H1 (cell line): ENCODE results near the gene MYO15A. TPM values are rescaled to one million over a fixed set of nuclear protein-coding genes. Genes with fewer than 3 reads are reported as not detected.

ENCODE experiments used
- ASH2L ChIP-seq: fragments of 200-600, 300-600 bp; sonication (generic); IDR thresholded peaks from one replicate; pipeline ENCODE4 v1.7.1; 2017; ENCODE audit warnings: low read length
- EGR1 ChIP-seq: IDR thresholded peaks from 2 replicates; pipeline ENCODE4 v1.6.1; 2011; ENCODE audit warnings: low read depth, low read length, borderline replicate concordance
- KDM4A ChIP-seq: IDR thresholded peaks from one replicate; pipeline ENCODE4 v1.7.1; 2012; ENCODE audit warnings: low read depth, mild to moderate bottlenecking, moderate library complexity, low read length, inconsistent platforms; ENCODE audit not compliant: severe bottlenecking
- RNF2 ChIP-seq: fragments of 200-900, 300-1000 bp; sonication (generic); IDR thresholded peaks from 2 replicates; pipeline ENCODE4 v1.7.1; 2016; ENCODE audit warnings: borderline replicate concordance, low read depth, mild to moderate bottlenecking, antibody characterized with exemption, low read length; ENCODE audit not compliant: poor library complexity, severe bottlenecking; ENCODE audit errors: missing control alignments
- polyA plus RNA-seq, 7 experiments: library from polyadenylated mRNA; depleted of rRNA in 3 of 7; stranded (reverse) in 5 of 7; unstranded in 2 of 7; fragments of >200 nt in 5 of 7; fragments of 200-250 nt in 2 of 7; gene quantifications; 1 replicate in 5 of 7; 2 replicates in 1 of 7; 4 replicates in 1 of 7; pipeline versions ENCODE4 v1.2.1 to v1.2.3, GENCODE V29; 2011 to 2013; ENCODE audit warnings: missing spikeins in 2 of 7, mixed read lengths in 2 of 7
- total RNA-seq: library from RNA; stranded (reverse); fragmentation: NEBNext Ultra II Directional; extraction: Animal tissue kit (Norgen Biotek cat#: 25700); gene quantifications from 2 replicates; pipeline ENCODE4 v1.2.1, GENCODE V29; 2021
- TF ChIP-seq, protein P1 (sequence below): fragments of 300-600 bp; sonication (generic); IDR thresholded peaks from 2 replicates; pipeline ENCODE4 v1.7.1; 2012; ENCODE audit warnings: low read length, moderate library complexity, mild to moderate bottlenecking, inconsistent platforms; ENCODE audit not compliant: insufficient replicate concordance

Gene MYO15A
- total and polyA plus RNA-seq, 2 of the 8 experiments (the other 6 are each of a cell fraction or from before 2014, with no cell fraction given) = 1.6 to 4.2 TPM

GRCh38 chr17:18119166-18119745 lies 10.7 kb downstream of the MYO15A start (continued):
- TF ChIP-seq, protein P1, sequence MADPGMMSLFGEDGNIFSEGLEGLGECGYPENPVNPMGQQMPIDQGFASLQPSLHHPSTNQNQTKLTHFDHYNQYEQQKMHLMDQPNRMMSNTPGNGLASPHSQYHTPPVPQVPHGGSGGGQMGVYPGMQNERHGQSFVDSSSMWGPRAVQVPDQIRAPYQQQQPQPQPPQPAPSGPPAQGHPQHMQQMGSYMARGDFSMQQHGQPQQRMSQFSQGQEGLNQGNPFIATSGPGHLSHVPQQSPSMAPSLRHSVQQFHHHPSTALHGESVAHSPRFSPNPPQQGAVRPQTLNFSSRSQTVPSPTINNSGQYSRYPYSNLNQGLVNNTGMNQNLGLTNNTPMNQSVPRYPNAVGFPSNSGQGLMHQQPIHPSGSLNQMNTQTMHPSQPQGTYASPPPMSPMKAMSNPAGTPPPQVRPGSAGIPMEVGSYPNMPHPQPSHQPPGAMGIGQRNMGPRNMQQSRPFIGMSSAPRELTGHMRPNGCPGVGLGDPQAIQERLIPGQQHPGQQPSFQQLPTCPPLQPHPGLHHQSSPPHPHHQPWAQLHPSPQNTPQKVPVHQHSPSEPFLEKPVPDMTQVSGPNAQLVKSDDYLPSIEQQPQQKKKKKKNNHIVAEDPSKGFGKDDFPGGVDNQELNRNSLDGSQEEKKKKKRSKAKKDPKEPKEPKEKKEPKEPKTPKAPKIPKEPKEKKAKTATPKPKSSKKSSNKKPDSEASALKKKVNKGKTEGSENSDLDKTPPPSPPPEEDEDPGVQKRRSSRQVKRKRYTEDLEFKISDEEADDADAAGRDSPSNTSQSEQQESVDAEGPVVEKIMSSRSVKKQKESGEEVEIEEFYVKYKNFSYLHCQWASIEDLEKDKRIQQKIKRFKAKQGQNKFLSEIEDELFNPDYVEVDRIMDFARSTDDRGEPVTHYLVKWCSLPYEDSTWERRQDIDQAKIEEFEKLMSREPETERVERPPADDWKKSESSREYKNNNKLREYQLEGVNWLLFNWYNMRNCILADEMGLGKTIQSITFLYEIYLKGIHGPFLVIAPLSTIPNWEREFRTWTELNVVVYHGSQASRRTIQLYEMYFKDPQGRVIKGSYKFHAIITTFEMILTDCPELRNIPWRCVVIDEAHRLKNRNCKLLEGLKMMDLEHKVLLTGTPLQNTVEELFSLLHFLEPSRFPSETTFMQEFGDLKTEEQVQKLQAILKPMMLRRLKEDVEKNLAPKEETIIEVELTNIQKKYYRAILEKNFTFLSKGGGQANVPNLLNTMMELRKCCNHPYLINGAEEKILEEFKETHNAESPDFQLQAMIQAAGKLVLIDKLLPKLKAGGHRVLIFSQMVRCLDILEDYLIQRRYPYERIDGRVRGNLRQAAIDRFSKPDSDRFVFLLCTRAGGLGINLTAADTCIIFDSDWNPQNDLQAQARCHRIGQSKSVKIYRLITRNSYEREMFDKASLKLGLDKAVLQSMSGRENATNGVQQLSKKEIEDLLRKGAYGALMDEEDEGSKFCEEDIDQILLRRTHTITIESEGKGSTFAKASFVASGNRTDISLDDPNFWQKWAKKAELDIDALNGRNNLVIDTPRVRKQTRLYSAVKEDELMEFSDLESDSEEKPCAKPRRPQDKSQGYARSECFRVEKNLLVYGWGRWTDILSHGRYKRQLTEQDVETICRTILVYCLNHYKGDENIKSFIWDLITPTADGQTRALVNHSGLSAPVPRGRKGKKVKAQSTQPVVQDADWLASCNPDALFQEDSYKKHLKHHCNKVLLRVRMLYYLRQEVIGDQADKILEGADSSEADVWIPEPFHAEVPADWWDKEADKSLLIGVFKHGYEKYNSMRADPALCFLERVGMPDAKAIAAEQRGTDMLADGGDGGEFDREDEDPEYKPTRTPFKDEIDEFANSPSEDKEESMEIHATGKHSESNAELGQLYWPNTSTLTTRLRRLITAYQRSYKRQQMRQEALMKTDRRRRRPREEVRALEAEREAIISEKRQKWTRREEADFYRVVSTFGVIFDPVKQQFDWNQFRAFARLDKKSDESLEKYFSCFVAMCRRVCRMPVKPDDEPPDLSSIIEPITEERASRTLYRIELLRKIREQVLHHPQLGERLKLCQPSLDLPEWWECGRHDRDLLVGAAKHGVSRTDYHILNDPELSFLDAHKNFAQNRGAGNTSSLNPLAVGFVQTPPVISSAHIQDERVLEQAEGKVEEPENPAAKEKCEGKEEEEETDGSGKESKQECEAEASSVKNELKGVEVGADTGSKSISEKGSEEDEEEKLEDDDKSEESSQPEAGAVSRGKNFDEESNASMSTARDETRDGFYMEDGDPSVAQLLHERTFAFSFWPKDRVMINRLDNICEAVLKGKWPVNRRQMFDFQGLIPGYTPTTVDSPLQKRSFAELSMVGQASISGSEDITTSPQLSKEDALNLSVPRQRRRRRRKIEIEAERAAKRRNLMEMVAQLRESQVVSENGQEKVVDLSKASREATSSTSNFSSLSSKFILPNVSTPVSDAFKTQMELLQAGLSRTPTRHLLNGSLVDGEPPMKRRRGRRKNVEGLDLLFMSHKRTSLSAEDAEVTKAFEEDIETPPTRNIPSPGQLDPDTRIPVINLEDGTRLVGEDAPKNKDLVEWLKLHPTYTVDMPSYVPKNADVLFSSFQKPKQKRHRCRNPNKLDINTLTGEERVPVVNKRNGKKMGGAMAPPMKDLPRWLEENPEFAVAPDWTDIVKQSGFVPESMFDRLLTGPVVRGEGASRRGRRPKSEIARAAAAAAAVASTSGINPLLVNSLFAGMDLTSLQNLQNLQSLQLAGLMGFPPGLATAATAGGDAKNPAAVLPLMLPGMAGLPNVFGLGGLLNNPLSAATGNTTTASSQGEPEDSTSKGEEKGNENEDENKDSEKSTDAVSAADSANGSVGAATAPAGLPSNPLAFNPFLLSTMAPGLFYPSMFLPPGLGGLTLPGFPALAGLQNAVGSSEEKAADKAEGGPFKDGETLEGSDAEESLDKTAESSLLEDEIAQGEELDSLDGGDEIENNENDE = no peak
- no peak for TF ChIP-seq EGR1
- TF ChIP-seq RNF2 = no peak
- TF ChIP-seq KDM4A = no peak
- no peak for TF ChIP-seq ASH2L
